ENCODE measurements around the gene CLPTM1L.
"Not testable (repeated sequence)": the region's sequence is repeated elsewhere in the genome, so short reads cannot be mapped to it uniquely, and the experiment has no call there.

CLPTM1L gene

GRCh38 chr5:1285883-1286291 lies 59.0 kb downstream of the CLPTM1L start:
- no peak for FAIRE-seq

DNA sequence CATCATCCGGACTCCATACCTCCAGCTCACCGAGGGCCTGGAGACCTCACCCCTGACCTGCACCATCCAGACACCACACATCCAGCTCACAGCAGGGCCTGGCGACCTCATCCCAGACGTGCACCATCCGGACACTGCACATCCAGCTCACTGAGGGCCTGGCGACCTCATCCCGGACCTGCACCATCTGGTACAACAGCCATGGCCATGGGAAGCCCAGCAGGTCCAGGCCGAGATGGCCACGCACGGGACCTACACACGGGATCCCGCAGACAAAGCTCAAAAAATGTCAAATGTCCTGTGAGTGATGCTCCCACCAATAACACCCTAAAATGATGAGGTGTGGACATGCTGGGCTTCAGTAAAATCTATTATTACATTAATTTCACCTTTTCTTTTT lies 59.8 kb downstream of the CLPTM1L start:
- no peak for FAIRE-seq

- not testable (repeated sequence) for FAIRE-seq
Observed at GRCh38 chr5:1284336-1284970, 60.4 kb downstream of the CLPTM1L start.

DNA sequence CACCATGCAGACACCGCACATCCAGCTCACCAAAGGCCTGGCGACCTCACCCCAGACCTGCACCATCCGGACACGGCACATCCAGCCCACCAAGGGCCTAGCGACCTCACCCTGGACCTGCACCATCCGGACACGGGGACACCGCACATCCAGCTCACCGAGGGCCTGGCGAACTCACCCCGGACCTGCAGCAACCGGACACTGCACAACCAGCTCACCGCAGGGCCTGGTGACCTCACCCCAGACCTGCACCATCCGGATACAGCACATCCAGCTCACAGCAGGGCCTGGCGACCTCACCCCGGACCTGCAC lies 61.2 kb downstream of the CLPTM1L start:
- FAIRE-seq: not testable (repeated sequence)

GRCh38 chr5:1282993-1283728 lies 61.7 kb downstream of the CLPTM1L start:
- FAIRE-seq: not testable (repeated sequence)

DNA sequence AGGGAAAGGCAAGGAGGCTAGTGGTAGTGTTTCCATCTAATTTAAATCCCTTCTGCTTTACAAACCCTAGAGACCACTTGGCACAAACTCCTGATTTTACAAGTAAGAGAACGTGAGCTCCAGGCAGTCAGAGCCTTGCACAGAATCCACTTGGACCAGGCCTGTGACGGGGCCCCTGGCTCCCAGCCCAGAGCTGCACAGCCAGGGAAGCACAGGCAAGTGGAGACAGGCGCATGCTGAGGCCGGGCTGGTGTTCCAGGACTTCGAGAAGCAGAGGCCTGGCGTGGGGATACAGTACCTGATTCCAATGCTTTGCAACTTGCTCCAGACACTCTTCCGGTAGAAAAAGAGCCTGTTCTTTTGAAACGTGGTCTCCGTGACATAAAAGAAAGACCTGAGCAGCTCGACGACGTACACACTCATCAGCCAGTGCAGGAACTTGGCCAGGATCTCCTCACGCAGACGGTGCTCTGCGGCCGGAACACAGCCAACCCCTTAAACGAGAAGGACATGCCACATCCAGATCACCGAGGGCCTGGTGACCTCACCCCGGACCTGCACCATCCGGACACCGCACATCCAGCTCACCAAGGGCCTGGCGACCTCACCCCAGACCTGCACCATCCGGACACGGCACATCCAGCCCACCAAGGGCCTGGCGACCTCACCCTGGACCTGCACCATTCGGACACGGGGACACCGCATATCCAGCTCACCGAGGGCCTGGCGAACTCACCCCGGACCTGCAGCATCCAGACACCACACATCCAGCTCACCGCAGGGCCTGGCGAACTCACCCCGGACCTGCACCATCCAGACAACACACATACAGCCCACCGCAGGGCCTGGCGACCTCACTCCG lies 62.5 kb downstream of the CLPTM1L start:
- no peak for FAIRE-seq

DNA sequence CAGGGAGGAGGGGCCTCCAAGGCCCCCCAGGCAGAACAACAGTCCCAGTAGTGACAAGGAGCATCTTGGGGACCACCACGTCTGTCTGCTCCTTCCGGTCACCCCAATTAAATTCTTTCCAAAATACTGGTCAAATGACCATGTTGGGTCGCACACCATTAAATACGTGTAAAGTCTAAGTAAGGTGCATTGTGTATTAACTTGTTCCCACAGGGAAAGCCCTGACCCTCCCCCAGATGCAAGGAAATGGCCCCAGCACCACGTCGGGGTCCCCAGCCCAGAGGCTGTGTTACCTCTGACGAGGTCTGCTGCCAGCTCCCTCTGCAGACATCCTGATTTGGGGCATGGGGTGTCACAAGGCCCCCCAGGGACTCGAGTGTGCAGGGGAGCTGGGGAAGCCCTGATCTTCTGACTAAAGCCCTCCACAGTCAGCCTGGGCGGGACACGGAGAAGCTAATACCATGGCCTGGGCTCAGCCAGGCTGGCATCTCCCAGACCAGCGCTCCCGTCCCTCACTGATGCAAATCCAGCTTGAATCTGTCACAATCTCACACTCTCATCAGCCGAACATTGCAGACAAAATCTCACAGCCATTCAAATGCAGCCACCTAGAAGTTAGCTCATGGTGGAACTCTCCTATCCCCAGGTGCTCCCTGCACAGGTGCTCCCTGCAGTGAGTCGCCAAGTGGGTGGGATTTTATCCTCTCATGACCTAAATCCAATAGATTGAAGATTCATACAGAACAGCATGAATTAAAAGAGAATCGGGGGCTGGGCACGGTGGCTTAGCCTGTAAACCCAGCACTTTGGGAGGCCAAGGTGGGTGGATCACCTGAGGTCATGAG lies 63.6 kb downstream of the CLPTM1L start:
- FAIRE-seq: no peak

GRCh38 chr5:1280177-1281037 lies 64.5 kb downstream of the CLPTM1L start:
- FAIRE-seq: no peak

- FAIRE-seq: no peak
Observed at GRCh38 chr5:1279443-1280151, 65.3 kb downstream of the CLPTM1L start.

- FAIRE-seq: no peak
Observed at GRCh38 chr5:1278656-1279442, 66.0 kb downstream of the CLPTM1L start.

- no peak for FAIRE-seq
Observed at GRCh38 chr5:1278216-1278615, 66.7 kb downstream of the CLPTM1L start.

GRCh38 chr5:1277781-1278180 lies 67.1 kb downstream of the CLPTM1L start:
- FAIRE-seq: no peak

- FAIRE-seq: no peak
Observed at GRCh38 chr5:1277331-1277730, 67.6 kb downstream of the CLPTM1L start.

- no peak for FAIRE-seq
Observed at GRCh38 chr5:1276930-1277329, 68.0 kb downstream of the CLPTM1L start.

DNA sequence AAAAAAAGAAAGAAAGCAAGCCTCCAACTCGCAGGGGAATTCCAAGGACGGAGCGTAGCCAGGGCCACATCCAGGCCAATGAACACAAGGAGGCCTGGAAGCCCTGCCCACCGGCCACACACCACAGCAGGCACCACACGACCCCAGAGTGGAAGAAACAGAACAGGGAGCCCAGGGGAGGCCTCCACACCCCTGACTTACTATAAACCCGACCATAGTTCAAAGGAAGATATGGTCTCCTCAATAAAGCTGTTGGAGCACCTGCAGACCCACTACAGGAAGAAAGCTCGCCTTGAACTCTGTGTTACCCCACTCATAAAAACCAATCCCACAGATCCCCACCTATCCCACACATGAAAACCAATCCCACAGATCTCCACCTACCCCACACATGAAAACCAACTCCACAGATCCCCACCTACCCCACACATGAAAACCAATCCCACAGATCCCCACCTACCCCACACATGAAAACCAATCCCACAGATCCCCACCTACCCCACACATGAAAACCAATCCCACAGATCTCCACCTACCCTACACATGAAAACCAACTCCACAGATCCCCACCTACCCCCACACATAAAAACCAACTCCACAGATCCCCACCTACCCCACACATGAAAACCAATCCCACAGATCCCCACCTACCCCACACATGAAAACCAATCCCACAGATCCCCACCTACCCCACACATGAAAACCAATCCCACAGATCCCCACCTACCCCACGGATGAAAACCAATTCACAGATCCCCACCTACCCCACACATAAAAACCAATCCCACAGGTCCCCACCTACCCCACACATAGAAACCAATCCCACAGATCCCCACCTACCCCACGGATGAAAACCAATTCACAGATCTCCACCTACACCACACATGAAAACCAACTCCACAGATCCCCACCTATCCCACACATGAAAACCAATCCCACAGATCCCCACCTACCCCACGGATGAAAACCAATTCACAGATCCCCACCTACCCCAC lies 69.2 kb downstream of the CLPTM1L start:
- not testable (repeated sequence) for FAIRE-seq

GRCh38 chr5:1274471-1274870 lies 70.4 kb downstream of the CLPTM1L start:
- no peak for FAIRE-seq

- no peak for FAIRE-seq
Observed at GRCh38 chr5:1273745-1274144, 71.2 kb downstream of the CLPTM1L start.

GRCh38 chr5:1272201-1272600 lies 72.7 kb downstream of the CLPTM1L start:
- no peak for FAIRE-seq

Measured in endometrium (tissue), 2 donors.